ENCODE data around the gene RPS6KA5. TPM values are rescaled to one million over a fixed set of nuclear protein-coding genes. Genes with fewer than 3 reads are reported as not detected.

The RPS6KA5 gene
- total and polyA plus RNA-seq, 2 donors (not counting 1 experiment from before 2014, with no cell fraction given): 6.0 to 34.6 TPM

DNA sequence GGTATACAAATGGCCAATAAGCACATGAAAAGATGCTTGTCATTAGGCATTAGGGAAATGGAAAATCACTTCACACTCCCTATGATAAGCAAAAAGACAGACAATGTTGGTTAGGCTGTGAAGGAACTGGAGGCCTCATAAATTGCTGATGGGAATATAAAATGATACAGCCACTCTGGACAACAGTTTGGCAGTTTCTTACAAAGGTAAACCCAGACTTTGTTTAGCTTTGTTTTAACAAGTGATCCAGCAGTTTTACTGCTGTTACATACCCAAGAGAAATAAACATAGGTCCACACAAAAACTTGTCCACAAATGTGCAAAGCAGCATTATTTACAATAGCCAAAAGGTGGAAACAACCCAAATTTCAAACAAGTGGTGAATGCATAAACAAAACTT, 5.4 kb downstream of the RPS6KA5 start:
- DNase-seq: no peak
- Mint-ChIP-seq H3K4me3 (no peak overlapping the region), H3K27me3 (no peaks in the 10 kb centered on the region), H3K4me1 (peaks cover 47% of the 10 kb centered on the region), H3K9me3 (ENCODE audit: insufficient read depth) (no peaks in the 10 kb centered on the region), H3K27ac (peak overlapping the region; percentile 53)
- Histone ChIP-seq H3K27ac (ENCODE audit: low read length in 2 of 2) (peak overlapping the region in 1 of 2 donors; percentile 19), H3K79me2 (ENCODE audit: control insufficient read depth, insufficient read depth, low read length) (peaks cover 96% of the 10 kb centered on the region), H3K4me2 (replicated peaks; ENCODE audit: low read depth, low read length, poor library complexity, severe bottlenecking) (no peak overlapping the region), H3K27me3 (replicated peaks in 1 of 4; ENCODE audit: control extremely low read depth in 1 of 4, control insufficient read depth in 3 of 4, insufficient read depth in 4 of 4, low read length in 3 of 4) (no peaks in the 10 kb centered on the region), H3K4me1 (ENCODE audit: control insufficient read depth in 2 of 2, insufficient read depth in 2 of 2, low read length in 2 of 2) (peaks cover 4 to 10% of the 10 kb centered on the region in 2 donors), H3K9ac (ENCODE audit: low read length) (no peak overlapping the region), H3K36me3 (replicated peaks in 1 of 2; ENCODE audit: control extremely low read depth in 1 of 2, control insufficient read depth in 1 of 2, extremely low read depth in 1 of 2, insufficient read depth in 2 of 2, low read length in 1 of 2) (peaks cover 0 to 2% of the 10 kb centered on the region in 2 experiments), H4K20me1 (ENCODE audit: control insufficient read depth, insufficient read depth, low read length, poor library complexity, severe bottlenecking) (peaks cover 52% of the 10 kb centered on the region), H2AFZ (ENCODE audit: insufficient read depth, low read depth, low read length, poor library complexity, severe bottlenecking) (no peak overlapping the region), H3K9me3 (ENCODE audit: control extremely low read depth in 1 of 3, control insufficient read depth in 2 of 3, insufficient read depth in 1 of 3, low read length in 2 of 3) (no peaks in the 10 kb centered on the region), H3K4me3 (ENCODE audit: control extremely low read depth in 1 of 5, extremely low read depth in 1 of 5, insufficient read depth in 1 of 5, low read depth in 2 of 5, low read length in 4 of 5) (no peak overlapping the region)
- ChIA-PET POLR2A (no interaction called here), CTCF (interaction anchor here (0.7 kb wide), 2 partner anchors 42 to 362 kb away, joined by 3 read pairs; no protein-coding TSS in a partner anchor)
- intact Hi-C loops (cut with micrococcal nuclease): loop anchor here (10.0 kb wide), 1 partner anchor 150 kb away; no protein-coding TSS in a partner anchor
- ATAC-seq (ENCODE audit: low read depth): no peak
- TF ChIP-seq EZH2 (IDR thresholded peaks at IDR 0.05; ENCODE audit: borderline replicate concordance, insufficient read depth, low read depth, low read length, poor library complexity, severe bottlenecking): no peak
- TF ChIP-seq, protein P1, sequence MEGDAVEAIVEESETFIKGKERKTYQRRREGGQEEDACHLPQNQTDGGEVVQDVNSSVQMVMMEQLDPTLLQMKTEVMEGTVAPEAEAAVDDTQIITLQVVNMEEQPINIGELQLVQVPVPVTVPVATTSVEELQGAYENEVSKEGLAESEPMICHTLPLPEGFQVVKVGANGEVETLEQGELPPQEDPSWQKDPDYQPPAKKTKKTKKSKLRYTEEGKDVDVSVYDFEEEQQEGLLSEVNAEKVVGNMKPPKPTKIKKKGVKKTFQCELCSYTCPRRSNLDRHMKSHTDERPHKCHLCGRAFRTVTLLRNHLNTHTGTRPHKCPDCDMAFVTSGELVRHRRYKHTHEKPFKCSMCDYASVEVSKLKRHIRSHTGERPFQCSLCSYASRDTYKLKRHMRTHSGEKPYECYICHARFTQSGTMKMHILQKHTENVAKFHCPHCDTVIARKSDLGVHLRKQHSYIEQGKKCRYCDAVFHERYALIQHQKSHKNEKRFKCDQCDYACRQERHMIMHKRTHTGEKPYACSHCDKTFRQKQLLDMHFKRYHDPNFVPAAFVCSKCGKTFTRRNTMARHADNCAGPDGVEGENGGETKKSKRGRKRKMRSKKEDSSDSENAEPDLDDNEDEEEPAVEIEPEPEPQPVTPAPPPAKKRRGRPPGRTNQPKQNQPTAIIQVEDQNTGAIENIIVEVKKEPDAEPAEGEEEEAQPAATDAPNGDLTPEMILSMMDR (IDR thresholded peaks at IDR 0.05): no peak

DNA sequence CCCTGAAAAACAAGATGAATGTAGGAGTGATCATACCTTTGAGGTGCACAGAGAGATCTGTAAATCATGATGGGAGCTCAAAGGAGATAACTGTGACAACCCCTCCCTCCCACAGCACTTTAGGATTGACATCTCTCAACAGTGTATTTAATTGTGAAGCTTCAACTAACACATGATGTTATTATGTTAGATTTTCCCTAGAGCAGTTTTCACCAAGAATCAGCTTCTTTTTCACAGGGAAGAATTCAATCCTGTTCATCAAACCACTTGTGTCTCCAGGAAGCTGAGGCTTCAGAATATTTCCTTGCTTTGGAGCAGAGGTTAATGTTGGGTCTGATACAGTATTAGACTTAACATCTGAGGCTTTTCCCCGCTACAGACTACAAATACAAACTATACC, 11.8 kb downstream of the RPS6KA5 start:
- peaks cover 34 to 35% of the 10 kb centered on the region in 2 donors for H3K4me1 ChIP-seq (ENCODE audit: control insufficient read depth in 2 of 2, insufficient read depth in 2 of 2, low read length in 2 of 2)
- peaks cover 2 to 3% of the 10 kb centered on the region in 2 experiments for H3K36me3 ChIP-seq (replicated peaks in 1 of 2; ENCODE audit: control extremely low read depth in 1 of 2, control insufficient read depth in 1 of 2, extremely low read depth in 1 of 2, insufficient read depth in 2 of 2, low read length in 1 of 2)
- no peak overlapping the region for H2AFZ ChIP-seq (ENCODE audit: insufficient read depth, low read depth, low read length, poor library complexity, severe bottlenecking)
- intact Hi-C loops (cut with micrococcal nuclease): no loop called here
- POLR2A ChIA-PET: interaction anchor here (1.4 kb wide), 1 partner anchor 10 kb away, joined by 5 read pairs; no protein-coding TSS in a partner anchor
- peak overlapping the region; percentile 34 for H3K4me3 Mint-ChIP-seq
- ATAC-seq (ENCODE audit: low read depth) (no peak), DNase-seq (no peak)
- CTCF ChIA-PET: interaction anchor here (1.2 to 1.6 kb wide), 2 partner anchors 13 to 146 kb away, joined by 3 to 5 read pairs; no protein-coding TSS in a partner anchor
- H3K4me2 ChIP-seq (replicated peaks; ENCODE audit: low read depth, low read length, poor library complexity, severe bottlenecking): peak overlapping the region; percentile 34
- H3K9me3 Mint-ChIP-seq (ENCODE audit: insufficient read depth): no peaks in the 10 kb centered on the region
- no peaks in the 10 kb centered on the region for H3K9me3 ChIP-seq (ENCODE audit: control extremely low read depth in 1 of 3, control insufficient read depth in 2 of 3, insufficient read depth in 1 of 3, low read length in 2 of 3)
- peaks cover 99% of the 10 kb centered on the region for H3K79me2 ChIP-seq (ENCODE audit: control insufficient read depth, insufficient read depth, low read length)
- no peaks in the 10 kb centered on the region for H3K27me3 Mint-ChIP-seq
- H3K27ac Mint-ChIP-seq: peak overlapping the region; percentile 37
- H4K20me1 ChIP-seq (ENCODE audit: control insufficient read depth, insufficient read depth, low read length, poor library complexity, severe bottlenecking): peaks cover 14% of the 10 kb centered on the region
- peaks cover 45% of the 10 kb centered on the region for H3K4me1 Mint-ChIP-seq
- no CpG with 5 or more reads among the region's 1 CpG for WGBS (ENCODE audit: insufficient coverage)
- no peak overlapping the region for H3K4me3 ChIP-seq (ENCODE audit: control extremely low read depth in 1 of 5, extremely low read depth in 1 of 5, insufficient read depth in 1 of 5, low read depth in 2 of 5, low read length in 4 of 5)
- TF ChIP-seq, protein P1 (IDR thresholded peaks at IDR 0.05): no peak
- no peak for TF ChIP-seq EZH2 (IDR thresholded peaks at IDR 0.05; ENCODE audit: borderline replicate concordance, insufficient read depth, low read depth, low read length, poor library complexity, severe bottlenecking)
- peak overlapping the region in 1 of 2 donors; percentile 28 for H3K27ac ChIP-seq (ENCODE audit: low read length in 2 of 2)
- H3K9ac ChIP-seq (ENCODE audit: low read length): peak overlapping the region; percentile 21
- H3K27me3 ChIP-seq (replicated peaks in 1 of 4; ENCODE audit: control extremely low read depth in 1 of 4, control insufficient read depth in 3 of 4, insufficient read depth in 4 of 4, low read length in 3 of 4): no peaks in the 10 kb centered on the region
